Measurements from ENCODE around the gene RNF113B. TPM values are rescaled to one million over a fixed set of nuclear protein-coding genes. Genes with fewer than 3 reads are reported as not detected.

RNF113B gene
- total and polyA plus RNA-seq, 2 donors (not counting 1 experiment from before 2014, with no cell fraction given) = not detected

DNA sequence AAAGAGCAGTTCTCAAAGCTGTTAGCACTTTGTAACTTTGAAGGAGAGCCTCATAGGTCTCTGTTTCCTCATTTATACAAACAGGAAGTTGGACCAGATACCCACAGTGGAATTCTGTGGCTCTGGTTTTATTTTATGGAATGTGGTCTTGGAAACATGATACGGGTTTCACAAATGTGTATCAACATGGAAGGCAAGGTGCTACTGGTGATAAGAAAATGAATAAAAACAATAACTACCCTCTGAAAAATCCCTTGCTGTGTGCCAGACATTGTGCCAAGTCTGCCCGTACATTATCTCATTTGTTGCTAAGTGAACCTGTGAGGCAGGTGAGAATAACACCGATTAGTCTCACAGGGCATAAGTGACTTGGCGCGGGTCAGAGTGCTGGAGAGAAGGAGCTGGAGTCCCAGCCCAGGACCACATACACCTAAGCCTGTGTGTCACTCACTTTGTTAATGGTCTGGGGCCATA, 45.0 kb upstream of the RNF113B start:
- no peak overlapping the region for H3K9ac ChIP-seq (ENCODE audit: low read length)
- 94% methylated on average over 2 of the region's 5 CpGs for WGBS (ENCODE audit: insufficient coverage)
- H4K20me1 ChIP-seq (ENCODE audit: control insufficient read depth, insufficient read depth, low read length, poor library complexity, severe bottlenecking) = no peaks in the 10 kb centered on the region

DNA sequence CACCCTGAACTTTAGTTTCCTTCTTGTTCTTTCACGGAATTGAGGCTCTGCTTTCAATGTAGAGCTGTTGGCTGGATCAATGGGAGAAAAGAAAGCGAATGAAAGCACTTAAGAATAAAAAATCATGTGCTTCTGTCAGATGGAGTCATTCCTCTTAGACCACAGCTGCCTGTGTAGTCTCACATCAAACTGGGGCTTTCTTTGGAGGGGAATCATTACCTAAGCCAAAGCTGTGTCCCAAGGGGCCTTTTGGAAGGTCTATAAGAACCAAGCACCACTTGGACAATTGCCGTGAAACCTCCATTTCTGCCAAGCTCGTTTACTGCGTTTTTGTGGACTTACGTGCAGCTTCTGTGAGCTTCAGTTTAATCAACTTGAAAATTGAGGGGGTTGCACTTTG, 44.2 kb upstream of the RNF113B start:
- H3K4me1 Mint-ChIP-seq = no peaks in the 10 kb centered on the region
- intact Hi-C loops (cut with micrococcal nuclease) = no loop called here
- peaks cover 6% of the 10 kb centered on the region for H3K27me3 Mint-ChIP-seq
- no peak overlapping the region for H3K27ac Mint-ChIP-seq
- POLR2A ChIA-PET = no interaction called here
- no peaks in the 10 kb centered on the region for H4K20me1 ChIP-seq (ENCODE audit: control insufficient read depth, insufficient read depth, low read length, poor library complexity, severe bottlenecking)
- H3K27ac ChIP-seq (ENCODE audit: low read length in 2 of 2) = no peak overlapping the region
- H3K79me2 ChIP-seq (ENCODE audit: control insufficient read depth, insufficient read depth, low read length) = no peaks in the 10 kb centered on the region
- H3K9me3 Mint-ChIP-seq (ENCODE audit: insufficient read depth) = no peaks in the 10 kb centered on the region
- H3K9ac ChIP-seq (ENCODE audit: low read length) = no peak overlapping the region
- TF ChIP-seq EZH2 (IDR thresholded peaks at IDR 0.05; ENCODE audit: borderline replicate concordance, insufficient read depth, low read depth, low read length, poor library complexity, severe bottlenecking) = no peak
- TF ChIP-seq, protein P1, sequence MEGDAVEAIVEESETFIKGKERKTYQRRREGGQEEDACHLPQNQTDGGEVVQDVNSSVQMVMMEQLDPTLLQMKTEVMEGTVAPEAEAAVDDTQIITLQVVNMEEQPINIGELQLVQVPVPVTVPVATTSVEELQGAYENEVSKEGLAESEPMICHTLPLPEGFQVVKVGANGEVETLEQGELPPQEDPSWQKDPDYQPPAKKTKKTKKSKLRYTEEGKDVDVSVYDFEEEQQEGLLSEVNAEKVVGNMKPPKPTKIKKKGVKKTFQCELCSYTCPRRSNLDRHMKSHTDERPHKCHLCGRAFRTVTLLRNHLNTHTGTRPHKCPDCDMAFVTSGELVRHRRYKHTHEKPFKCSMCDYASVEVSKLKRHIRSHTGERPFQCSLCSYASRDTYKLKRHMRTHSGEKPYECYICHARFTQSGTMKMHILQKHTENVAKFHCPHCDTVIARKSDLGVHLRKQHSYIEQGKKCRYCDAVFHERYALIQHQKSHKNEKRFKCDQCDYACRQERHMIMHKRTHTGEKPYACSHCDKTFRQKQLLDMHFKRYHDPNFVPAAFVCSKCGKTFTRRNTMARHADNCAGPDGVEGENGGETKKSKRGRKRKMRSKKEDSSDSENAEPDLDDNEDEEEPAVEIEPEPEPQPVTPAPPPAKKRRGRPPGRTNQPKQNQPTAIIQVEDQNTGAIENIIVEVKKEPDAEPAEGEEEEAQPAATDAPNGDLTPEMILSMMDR (IDR thresholded peaks at IDR 0.05) = no peak
- DNase-seq (no peak), ATAC-seq (ENCODE audit: low read depth) (no peak)
- no peak overlapping the region for H3K4me2 ChIP-seq (replicated peaks; ENCODE audit: low read depth, low read length, poor library complexity, severe bottlenecking)
- no peak overlapping the region for H3K4me3 ChIP-seq (ENCODE audit: control extremely low read depth in 1 of 5, extremely low read depth in 1 of 5, insufficient read depth in 1 of 5, low read depth in 2 of 5, low read length in 4 of 5)
- 96% methylated on average over 4 of the region's 6 CpGs for WGBS (ENCODE audit: insufficient coverage)
- H2AFZ ChIP-seq (ENCODE audit: insufficient read depth, low read depth, low read length, poor library complexity, severe bottlenecking) = no peak overlapping the region
- no peaks in the 10 kb centered on the region for H3K9me3 ChIP-seq (ENCODE audit: control extremely low read depth in 1 of 3, control insufficient read depth in 2 of 3, insufficient read depth in 1 of 3, low read length in 2 of 3)
- CTCF ChIA-PET = no interaction called here
- no peaks in the 10 kb centered on the region for H3K36me3 ChIP-seq (replicated peaks in 1 of 2; ENCODE audit: control extremely low read depth in 1 of 2, control insufficient read depth in 1 of 2, extremely low read depth in 1 of 2, insufficient read depth in 2 of 2, low read length in 1 of 2)
- H3K27me3 ChIP-seq (replicated peaks in 1 of 4; ENCODE audit: control extremely low read depth in 1 of 4, control insufficient read depth in 3 of 4, insufficient read depth in 4 of 4, low read length in 3 of 4) = no peaks in the 10 kb centered on the region
- H3K4me1 ChIP-seq (ENCODE audit: control insufficient read depth in 2 of 2, insufficient read depth in 2 of 2, low read length in 2 of 2) = no peaks in the 10 kb centered on the region
- no peak overlapping the region for H3K4me3 Mint-ChIP-seq

More for the DNA sequence above, 45.0 kb upstream of the RNF113B start:
- POLR2A ChIA-PET = no interaction called here
- Histone ChIP-seq H3K27me3 (replicated peaks in 1 of 4; ENCODE audit: control extremely low read depth in 1 of 4, control insufficient read depth in 3 of 4, insufficient read depth in 4 of 4, low read length in 3 of 4) (no peaks in the 10 kb centered on the region), H3K36me3 (replicated peaks in 1 of 2; ENCODE audit: control extremely low read depth in 1 of 2, control insufficient read depth in 1 of 2, extremely low read depth in 1 of 2, insufficient read depth in 2 of 2, low read length in 1 of 2) (no peaks in the 10 kb centered on the region), H3K9me3 (ENCODE audit: control extremely low read depth in 1 of 3, control insufficient read depth in 2 of 3, insufficient read depth in 1 of 3, low read length in 2 of 3) (no peaks in the 10 kb centered on the region), H3K4me3 (ENCODE audit: control extremely low read depth in 1 of 5, extremely low read depth in 1 of 5, insufficient read depth in 1 of 5, low read depth in 2 of 5, low read length in 4 of 5) (no peak overlapping the region), H3K4me2 (replicated peaks; ENCODE audit: low read depth, low read length, poor library complexity, severe bottlenecking) (no peak overlapping the region), H3K4me1 (ENCODE audit: control insufficient read depth in 2 of 2, insufficient read depth in 2 of 2, low read length in 2 of 2) (no peaks in the 10 kb centered on the region), H3K79me2 (ENCODE audit: control insufficient read depth, insufficient read depth, low read length) (no peaks in the 10 kb centered on the region), H3K27ac (ENCODE audit: low read length in 2 of 2) (no peak overlapping the region), H2AFZ (ENCODE audit: insufficient read depth, low read depth, low read length, poor library complexity, severe bottlenecking) (no peak overlapping the region)
- H3K4me1 Mint-ChIP-seq = no peaks in the 10 kb centered on the region
- no peak for TF ChIP-seq EZH2 (IDR thresholded peaks at IDR 0.05; ENCODE audit: borderline replicate concordance, insufficient read depth, low read depth, low read length, poor library complexity, severe bottlenecking)
- TF ChIP-seq, protein P1 (IDR thresholded peaks at IDR 0.05) = no peak
- H3K27me3 Mint-ChIP-seq = peaks cover 3% of the 10 kb centered on the region
- no peaks in the 10 kb centered on the region for H3K9me3 Mint-ChIP-seq (ENCODE audit: insufficient read depth)
- H3K4me3 Mint-ChIP-seq = no peak overlapping the region
- no peak overlapping the region for H3K27ac Mint-ChIP-seq
- DNase-seq (no peak), ATAC-seq (ENCODE audit: low read depth) (no peak)
- intact Hi-C loops (cut with micrococcal nuclease) = no loop called here
- CTCF ChIA-PET = no interaction called here

Measured in B cell (primary cell).